HepG2 (cell line): ENCODE measurements around the gene BORCS5. TPM values are rescaled to one million over a fixed set of nuclear protein-coding genes. Genes with fewer than 3 reads are reported as not detected.

Experiments
- GABPB1 ChIP-seq: IDR thresholded peaks from 2 replicates; pipeline ENCODE4 v1.6.1; 2016; ENCODE audit warnings: mild to moderate bottlenecking, missing genetic modification reagents, moderate library complexity, missing compliant biosample characterization
- JDP2 ChIP-seq: sonication (generic); formaldehyde crosslinking; IDR thresholded peaks from 2 replicates; pipeline ENCODE4 v1.8.1; 2022; ENCODE audit warnings: missing genetic modification reagents, borderline replicate concordance
- KAT8 ChIP-seq: IDR thresholded peaks from 2 replicates; pipeline ENCODE4 v1.6.1; 2016; ENCODE audit warnings: missing genetic modification reagents, missing compliant biosample characterization
- KLF16 ChIP-seq, 2 experiments: sonication (generic) in 1 of 2; formaldehyde crosslinking in 1 of 2; IDR thresholded peaks; 2 replicates each; pipeline versions ENCODE4 v1.6.1 to v1.8.0; 2016 to 2023; ENCODE audit warnings: missing genetic modification reagents in 2 of 2, missing compliant biosample characterization in 1 of 2
- MATR3 ChIP-seq: sonication (generic); formaldehyde crosslinking; IDR thresholded peaks from 2 replicates; pipeline ENCODE4 v1.4.0; 2020; ENCODE audit warnings: missing genetic modification reagents
- RBFOX2 ChIP-seq: fragments of 200-400 bp; formaldehyde crosslinking; IDR thresholded peaks from 2 replicates; pipeline ENCODE4 v1.6.1; 2017; ENCODE audit warnings: low read depth, mild to moderate bottlenecking, low read length
- SOX5 ChIP-seq: IDR thresholded peaks from 2 replicates; pipeline ENCODE4 v1.6.1; 2016; ENCODE audit warnings: borderline replicate concordance
- STAT5B ChIP-seq: sonication (generic); formaldehyde crosslinking; IDR thresholded peaks from 2 replicates; pipeline ENCODE4 v1.4.0; 2020; ENCODE audit warnings: missing genetic modification reagents
- ZBTB3 ChIP-seq: sonication (generic); formaldehyde crosslinking; IDR thresholded peaks from 2 replicates; pipeline ENCODE4 v1.4.0; 2020; ENCODE audit warnings: low read depth, mild to moderate bottlenecking, moderate library complexity, missing genetic modification reagents, borderline replicate concordance
- ZNF225 ChIP-seq: sonication (generic); formaldehyde crosslinking; IDR thresholded peaks from 2 replicates; pipeline ENCODE4 v1.4.0; 2020; ENCODE audit warnings: mild to moderate bottlenecking, missing genetic modification reagents
- ZNF33A ChIP-seq: sonication (generic); formaldehyde crosslinking; IDR thresholded peaks from 2 replicates; pipeline ENCODE4 v1.5.1; 2020; ENCODE audit warnings: missing genetic modification reagents, mild to moderate bottlenecking, moderate library complexity, borderline replicate concordance
- ZNF432 ChIP-seq: sonication (generic); formaldehyde crosslinking; IDR thresholded peaks from 2 replicates; pipeline ENCODE4 v1.5.0; 2020; ENCODE audit warnings: missing genetic modification reagents, mild to moderate bottlenecking, borderline replicate concordance
- ZNF816 ChIP-seq: sonication (generic); formaldehyde crosslinking; IDR thresholded peaks from 2 replicates; pipeline ENCODE4 v1.8.0; 2022; ENCODE audit warnings: missing genetic modification reagents, mild to moderate bottlenecking, borderline replicate concordance
- polyA plus RNA-seq, 8 experiments: library from polyadenylated mRNA; depleted of rRNA in 3 of 8; stranded (reverse) in 7 of 8; unstranded in 1 of 8; fragments of >200 nt; fragmentation: Illumina TruSeq in 4 of 8; extraction: Trizol in 4 of 8; gene quantifications; 2 replicates each; pipeline versions ENCODE4 v1.2.1 to v1.2.3, GENCODE V29; 2011 to 2016; ENCODE audit warnings: low read depth in 4 of 8, missing spikeins in 1 of 8, mixed read lengths in 1 of 8; ENCODE audit not compliant: insufficient read depth in 1 of 8
- total RNA-seq, 5 experiments: library from RNA; depleted of rRNA; stranded (reverse); fragments of >200 nt; fragmentation: Illumina TruSeq; extraction: Trizol; gene quantifications; 2 replicates each; pipeline ENCODE4 v1.2.3, GENCODE V29; 2016; ENCODE audit warnings: low read depth in 1 of 5
- TF ChIP-seq, protein P1 (sequence below): IDR thresholded peaks from 2 replicates; pipeline ENCODE4 v1.6.1; 2016
- TF ChIP-seq, protein P2 (sequence below): sonication (generic); formaldehyde crosslinking; IDR thresholded peaks from 2 replicates; pipeline ENCODE4 v1.4.0; 2020; ENCODE audit warnings: missing genetic modification reagents
- TF ChIP-seq, protein P3 (sequence below): IDR thresholded peaks from 2 replicates; pipeline ENCODE4 v1.6.1; 2018; ENCODE audit warnings: missing genetic modification reagents
- TF ChIP-seq, protein P4 (sequence below): sonication (generic); formaldehyde crosslinking; conservative IDR thresholded peaks from 2 replicates; pipeline ENCODE4 v1.8.0; 2022; ENCODE audit warnings: low read depth, missing genetic modification reagents
- TF ChIP-seq, protein P5 (sequence below): sonication (generic); formaldehyde crosslinking; IDR thresholded peaks from 2 replicates; pipeline ENCODE4 v1.5.1; 2020; ENCODE audit warnings: missing genetic modification reagents, mild to moderate bottlenecking, borderline replicate concordance

Gene BORCS5
- total and polyA plus RNA-seq, 2 of the 13 experiments (the other 11 are each of a cell fraction or from before 2014, with no cell fraction given): 3.9 to 4.7 TPM

DNA sequence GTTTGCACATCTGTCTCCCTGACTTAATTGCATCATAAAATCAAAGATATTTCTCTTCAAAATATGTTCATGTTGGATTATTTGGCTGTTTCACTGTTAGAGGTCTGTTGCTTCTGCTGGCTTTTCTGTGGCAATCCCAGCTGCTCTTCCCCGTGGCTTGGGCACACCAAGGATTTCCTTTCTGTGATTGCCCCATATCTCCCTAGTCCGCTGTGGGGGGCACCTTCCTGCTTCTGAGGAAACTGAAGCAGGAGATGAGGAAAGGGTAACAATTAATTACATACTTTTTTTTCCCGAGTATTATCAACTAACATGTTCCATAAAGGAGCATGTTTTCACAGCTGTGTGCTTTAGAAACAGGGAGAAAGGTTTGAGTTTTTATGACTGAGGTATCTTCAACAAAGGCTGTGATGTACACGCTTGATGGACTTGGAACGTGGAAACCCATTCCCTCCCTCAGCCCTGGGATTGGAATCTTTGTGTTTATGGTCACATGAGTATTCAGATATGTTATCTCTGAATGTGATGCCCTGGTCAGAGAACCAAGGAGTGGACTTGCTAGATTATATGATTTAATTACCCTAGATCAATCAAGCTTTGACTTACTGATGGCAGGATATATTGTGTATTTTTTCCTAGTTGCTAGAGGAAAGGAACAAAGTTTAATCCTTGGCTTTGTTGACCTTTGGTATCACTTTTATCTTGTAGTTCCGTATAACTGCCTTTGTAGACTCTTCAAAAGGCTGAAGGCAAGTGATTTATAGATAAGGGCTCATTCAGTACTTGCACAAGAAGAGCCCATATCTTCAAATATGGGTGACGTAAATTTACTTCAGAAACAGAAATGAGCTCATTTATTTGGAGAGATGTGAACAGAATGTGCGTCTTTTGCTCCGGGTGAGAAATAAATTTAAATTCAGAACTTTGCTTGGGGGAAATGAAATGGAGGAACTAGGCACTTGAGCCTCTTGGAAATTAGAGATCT lies 46.7 kb downstream of the BORCS5 start (continued):
- TF ChIP-seq JDP2 (no peak), ZNF432 (CRISPR knock-in tag) (no peak), KLF16 (CRISPR knock-in tag; IDR thresholded peaks at IDR 0.05) (no peak), ZBTB3 (CRISPR knock-in tag) (0 out of 2 replicates have a peak, but pooled peaks have one; percentile 31), ZNF225 (no peak), RBFOX2 (no peak), MATR3 (CRISPR knock-in tag) (no peak), ZNF33A (CRISPR knock-in tag) (no peak), STAT5B (no peak), GABPB1 (no peak), ZNF816 (no peak; the same call in 1 of the 2 replicates), SOX5 (peak; percentile 84), KAT8 (peak; percentile 52; the same call in 1 of the 2 replicates)
- TF ChIP-seq, protein P1, sequence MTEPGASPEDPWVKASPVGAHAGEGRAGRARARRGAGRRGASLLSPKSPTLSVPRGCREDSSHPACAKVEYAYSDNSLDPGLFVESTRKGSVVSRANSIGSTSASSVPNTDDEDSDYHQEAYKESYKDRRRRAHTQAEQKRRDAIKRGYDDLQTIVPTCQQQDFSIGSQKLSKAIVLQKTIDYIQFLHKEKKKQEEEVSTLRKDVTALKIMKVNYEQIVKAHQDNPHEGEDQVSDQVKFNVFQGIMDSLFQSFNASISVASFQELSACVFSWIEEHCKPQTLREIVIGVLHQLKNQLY (CRISPR knock-in tag): no peak
- TF ChIP-seq, protein P2, sequence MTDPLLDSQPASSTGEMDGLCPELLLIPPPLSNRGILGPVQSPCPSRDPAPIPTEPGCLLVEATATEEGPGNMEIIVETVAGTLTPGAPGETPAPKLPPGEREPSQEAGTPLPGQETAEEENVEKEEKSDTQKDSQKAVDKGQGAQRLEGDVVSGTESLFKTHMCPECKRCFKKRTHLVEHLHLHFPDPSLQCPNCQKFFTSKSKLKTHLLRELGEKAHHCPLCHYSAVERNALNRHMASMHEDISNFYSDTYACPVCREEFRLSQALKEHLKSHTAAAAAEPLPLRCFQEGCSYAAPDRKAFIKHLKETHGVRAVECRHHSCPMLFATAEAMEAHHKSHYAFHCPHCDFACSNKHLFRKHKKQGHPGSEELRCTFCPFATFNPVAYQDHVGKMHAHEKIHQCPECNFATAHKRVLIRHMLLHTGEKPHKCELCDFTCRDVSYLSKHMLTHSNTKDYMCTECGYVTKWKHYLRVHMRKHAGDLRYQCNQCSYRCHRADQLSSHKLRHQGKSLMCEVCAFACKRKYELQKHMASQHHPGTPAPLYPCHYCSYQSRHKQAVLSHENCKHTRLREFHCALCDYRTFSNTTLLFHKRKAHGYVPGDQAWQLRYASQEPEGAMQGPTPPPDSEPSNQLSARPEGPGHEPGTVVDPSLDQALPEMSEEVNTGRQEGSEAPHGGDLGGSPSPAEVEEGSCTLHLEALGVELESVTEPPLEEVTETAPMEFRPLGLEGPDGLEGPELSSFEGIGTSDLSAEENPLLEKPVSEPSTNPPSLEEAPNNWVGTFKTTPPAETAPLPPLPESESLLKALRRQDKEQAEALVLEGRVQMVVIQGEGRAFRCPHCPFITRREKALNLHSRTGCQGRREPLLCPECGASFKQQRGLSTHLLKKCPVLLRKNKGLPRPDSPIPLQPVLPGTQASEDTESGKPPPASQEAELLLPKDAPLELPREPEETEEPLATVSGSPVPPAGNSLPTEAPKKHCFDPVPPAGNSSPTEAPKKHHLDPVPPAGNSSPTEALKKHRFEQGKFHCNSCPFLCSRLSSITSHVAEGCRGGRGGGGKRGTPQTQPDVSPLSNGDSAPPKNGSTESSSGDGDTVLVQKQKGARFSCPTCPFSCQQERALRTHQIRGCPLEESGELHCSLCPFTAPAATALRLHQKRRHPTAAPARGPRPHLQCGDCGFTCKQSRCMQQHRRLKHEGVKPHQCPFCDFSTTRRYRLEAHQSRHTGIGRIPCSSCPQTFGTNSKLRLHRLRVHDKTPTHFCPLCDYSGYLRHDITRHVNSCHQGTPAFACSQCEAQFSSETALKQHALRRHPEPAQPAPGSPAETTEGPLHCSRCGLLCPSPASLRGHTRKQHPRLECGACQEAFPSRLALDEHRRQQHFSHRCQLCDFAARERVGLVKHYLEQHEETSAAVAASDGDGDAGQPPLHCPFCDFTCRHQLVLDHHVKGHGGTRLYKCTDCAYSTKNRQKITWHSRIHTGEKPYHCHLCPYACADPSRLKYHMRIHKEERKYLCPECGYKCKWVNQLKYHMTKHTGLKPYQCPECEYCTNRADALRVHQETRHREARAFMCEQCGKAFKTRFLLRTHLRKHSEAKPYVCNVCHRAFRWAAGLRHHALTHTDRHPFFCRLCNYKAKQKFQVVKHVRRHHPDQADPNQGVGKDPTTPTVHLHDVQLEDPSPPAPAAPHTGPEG (CRISPR knock-in tag): no peak
- TF ChIP-seq, protein P3, sequence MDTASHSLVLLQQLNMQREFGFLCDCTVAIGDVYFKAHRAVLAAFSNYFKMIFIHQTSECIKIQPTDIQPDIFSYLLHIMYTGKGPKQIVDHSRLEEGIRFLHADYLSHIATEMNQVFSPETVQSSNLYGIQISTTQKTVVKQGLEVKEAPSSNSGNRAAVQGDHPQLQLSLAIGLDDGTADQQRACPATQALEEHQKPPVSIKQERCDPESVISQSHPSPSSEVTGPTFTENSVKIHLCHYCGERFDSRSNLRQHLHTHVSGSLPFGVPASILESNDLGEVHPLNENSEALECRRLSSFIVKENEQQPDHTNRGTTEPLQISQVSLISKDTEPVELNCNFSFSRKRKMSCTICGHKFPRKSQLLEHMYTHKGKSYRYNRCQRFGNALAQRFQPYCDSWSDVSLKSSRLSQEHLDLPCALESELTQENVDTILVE (CRISPR knock-in tag): 0 out of 2 replicates have a peak, but pooled peaks have one; percentile 17
- TF ChIP-seq, protein P4, sequence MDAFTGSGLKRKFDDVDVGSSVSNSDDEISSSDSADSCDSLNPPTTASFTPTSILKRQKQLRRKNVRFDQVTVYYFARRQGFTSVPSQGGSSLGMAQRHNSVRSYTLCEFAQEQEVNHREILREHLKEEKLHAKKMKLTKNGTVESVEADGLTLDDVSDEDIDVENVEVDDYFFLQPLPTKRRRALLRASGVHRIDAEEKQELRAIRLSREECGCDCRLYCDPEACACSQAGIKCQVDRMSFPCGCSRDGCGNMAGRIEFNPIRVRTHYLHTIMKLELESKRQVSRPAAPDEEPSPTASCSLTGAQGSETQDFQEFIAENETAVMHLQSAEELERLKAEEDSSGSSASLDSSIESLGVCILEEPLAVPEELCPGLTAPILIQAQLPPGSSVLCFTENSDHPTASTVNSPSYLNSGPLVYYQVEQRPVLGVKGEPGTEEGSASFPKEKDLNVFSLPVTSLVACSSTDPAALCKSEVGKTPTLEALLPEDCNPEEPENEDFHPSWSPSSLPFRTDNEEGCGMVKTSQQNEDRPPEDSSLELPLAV (CRISPR knock-in tag): no peak
- TF ChIP-seq, protein P5, sequence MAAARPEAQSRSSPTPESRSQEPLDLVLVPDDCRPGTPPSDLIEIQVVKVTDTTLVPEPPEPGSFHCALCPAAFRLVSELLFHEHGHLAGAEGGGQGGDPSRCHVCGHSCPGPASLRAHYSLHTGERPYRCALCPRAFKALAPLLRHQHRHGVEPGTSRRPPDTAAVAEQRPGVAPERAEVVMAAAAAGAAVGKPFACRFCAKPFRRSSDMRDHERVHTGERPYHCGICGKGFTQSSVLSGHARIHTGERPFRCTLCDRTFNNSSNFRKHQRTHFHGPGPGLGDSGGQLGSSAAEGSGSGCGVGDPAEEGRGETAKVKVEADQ: peak; percentile 76
